Measurements from ENCODE around the gene PLXNA1.

The PLXNA1 gene

GRCh38 chr3:126987129-126987528 is 4.2 kb downstream of the PLXNA1 start:
- no peak for DNase-seq (ENCODE audit: low read depth in 3 of 3)

- no peak for DNase-seq (ENCODE audit: low read depth in 3 of 3)
Measured at GRCh38 chr3:126987596-126987995, 4.7 kb downstream of the PLXNA1 start.

DNA sequence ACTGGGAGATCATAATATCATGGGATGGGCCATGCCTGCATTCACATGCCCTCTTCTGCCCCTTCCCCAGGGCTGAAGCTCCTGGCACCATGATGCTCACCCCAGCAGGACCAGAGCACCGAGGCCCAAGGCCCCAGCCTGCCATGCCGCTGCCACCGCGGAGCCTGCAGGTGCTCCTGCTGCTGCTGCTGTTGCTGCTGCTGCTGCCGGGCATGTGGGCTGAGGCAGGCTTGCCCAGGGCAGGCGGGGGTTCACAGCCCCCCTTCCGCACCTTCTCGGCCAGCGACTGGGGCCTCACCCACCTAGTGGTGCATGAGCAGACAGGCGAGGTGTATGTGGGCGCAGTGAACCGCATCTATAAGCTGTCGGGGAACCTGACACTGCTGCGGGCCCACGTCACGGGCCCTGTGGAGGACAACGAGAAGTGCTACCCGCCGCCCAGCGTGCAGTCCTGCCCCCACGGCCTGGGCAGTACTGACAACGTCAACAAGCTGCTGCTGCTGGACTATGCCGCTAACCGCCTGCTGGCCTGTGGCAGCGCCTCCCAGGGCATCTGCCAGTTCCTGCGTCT is 5.6 kb downstream of the PLXNA1 start:
- DNase-seq (ENCODE audit: low read depth in 3 of 3) = no peak

GRCh38 chr3:126989316-126990023 is 6.6 kb downstream of the PLXNA1 start:
- no peak for DNase-seq (ENCODE audit: low read depth in 3 of 3)

DNA sequence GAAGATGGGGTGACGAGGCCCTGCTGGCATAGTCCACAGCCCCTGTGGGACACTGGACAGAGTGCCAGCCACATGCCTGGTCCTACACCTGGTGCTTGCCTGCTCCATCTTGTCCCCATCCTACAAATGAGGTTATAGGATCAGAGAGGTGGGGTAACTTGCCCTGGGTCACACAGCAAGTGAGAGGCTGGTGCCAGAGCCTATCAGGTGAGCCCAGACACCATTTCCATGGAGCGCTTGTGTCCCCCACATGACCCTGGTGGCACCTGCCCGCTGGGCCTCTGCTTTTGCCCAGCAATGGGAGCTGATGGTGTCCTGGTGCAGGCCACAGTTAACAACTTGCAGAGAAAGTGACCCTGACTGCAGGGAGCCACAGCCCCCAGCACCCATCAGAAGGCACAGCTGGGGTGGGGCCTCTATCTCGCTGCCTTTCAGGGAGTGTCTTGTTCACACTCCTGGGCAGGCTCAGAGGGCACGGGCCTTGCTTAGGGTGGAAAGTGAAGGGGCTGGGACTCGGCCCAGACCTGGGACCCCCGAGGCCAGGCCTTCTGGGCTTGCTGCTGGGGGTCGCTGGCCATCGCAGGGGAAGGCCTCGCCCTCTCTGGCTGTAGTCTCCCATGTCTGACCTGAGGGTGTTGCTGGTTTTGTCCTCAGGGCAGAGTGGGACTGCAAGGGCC is 7.2 kb downstream of the PLXNA1 start:
- DNase-seq (ENCODE audit: low read depth in 3 of 3) = no peak

- DNase-seq (ENCODE audit: low read depth in 3 of 3) = no peak
Measured at GRCh38 chr3:126990890-126991289, 8.0 kb downstream of the PLXNA1 start.

GRCh38 chr3:126991366-126992200 is 8.7 kb downstream of the PLXNA1 start:
- no peak for DNase-seq (ENCODE audit: low read depth in 3 of 3)

GRCh38 chr3:126992216-126992615 is 9.3 kb downstream of the PLXNA1 start:
- DNase-seq (ENCODE audit: low read depth in 3 of 3) = no peak

GRCh38 chr3:126992776-126993175 is 9.9 kb downstream of the PLXNA1 start:
- no peak for DNase-seq (ENCODE audit: low read depth in 3 of 3)

DNA sequence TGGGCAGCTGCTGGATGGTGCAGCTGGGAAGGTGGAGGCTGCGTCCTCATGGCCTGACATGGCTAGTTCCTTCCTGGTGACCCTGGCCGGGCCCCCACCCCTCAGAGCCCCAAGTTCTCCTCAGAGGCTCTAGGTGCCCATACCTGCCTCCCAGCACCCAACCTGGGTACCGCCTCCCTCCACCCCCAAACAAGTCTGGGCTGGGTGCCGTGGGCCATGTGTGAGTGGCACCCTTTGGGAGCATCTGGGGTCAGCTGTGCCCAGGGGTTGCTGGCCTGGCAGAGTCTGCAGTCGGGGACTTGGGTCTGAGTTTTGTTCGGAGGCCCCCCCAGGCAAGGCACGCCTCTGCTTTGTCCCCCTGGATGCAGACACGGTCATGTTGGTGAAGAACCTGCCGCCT is 10.5 kb downstream of the PLXNA1 start:
- DNase-seq (ENCODE audit: low read depth in 3 of 3) = no peak

GRCh38 chr3:126994661-126995245 is 11.8 kb downstream of the PLXNA1 start:
- no peak for DNase-seq (ENCODE audit: low read depth in 3 of 3)

DNA sequence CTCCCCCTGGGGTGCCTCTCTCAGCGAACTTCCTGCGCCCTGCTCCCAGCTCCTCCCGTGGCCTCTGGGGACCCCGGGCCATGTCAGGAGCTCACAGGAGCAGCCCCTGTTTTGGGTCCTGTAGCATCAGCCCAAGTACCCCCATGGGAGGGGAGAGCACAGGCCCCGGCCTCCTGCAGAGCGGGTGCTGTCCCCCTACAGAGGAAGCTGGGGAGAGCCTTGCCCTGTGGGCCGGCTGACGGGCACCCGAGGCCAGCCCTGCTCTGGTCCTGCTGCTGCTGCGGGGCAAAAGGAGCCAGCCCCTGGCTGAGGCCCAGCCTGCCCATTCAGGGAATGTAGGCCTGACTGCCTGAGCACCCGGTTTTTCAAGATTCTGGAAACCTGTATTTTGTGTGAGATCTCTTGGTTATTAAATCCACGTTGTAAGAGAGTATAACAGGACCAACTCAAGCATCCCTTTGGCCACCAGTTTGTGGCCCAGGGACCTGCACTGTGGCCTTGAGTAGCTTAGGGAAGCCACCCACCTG is 12.4 kb downstream of the PLXNA1 start:
- no peak for DNase-seq (ENCODE audit: low read depth in 3 of 3)

GRCh38 chr3:126995926-126996512 is 13.1 kb downstream of the PLXNA1 start:
- DNase-seq (ENCODE audit: low read depth in 3 of 3) = no peak

- no peak for DNase-seq (ENCODE audit: low read depth in 3 of 3)
Measured at GRCh38 chr3:126996905-126997304, 14.0 kb downstream of the PLXNA1 start.

GRCh38 chr3:126997455-126998038 is 14.6 kb downstream of the PLXNA1 start:
- DNase-seq (ENCODE audit: low read depth in 3 of 3) = no peak

GRCh38 chr3:126998320-126998719 is 15.4 kb downstream of the PLXNA1 start:
- DNase-seq (ENCODE audit: low read depth in 3 of 3) = no peak

- DNase-seq (ENCODE audit: low read depth in 3 of 3) = no peak
Measured at GRCh38 chr3:126998728-126999127, 15.8 kb downstream of the PLXNA1 start.

- no peak for DNase-seq (ENCODE audit: low read depth in 3 of 3)
Measured at GRCh38 chr3:126999383-126999782, 16.5 kb downstream of the PLXNA1 start.

DNA sequence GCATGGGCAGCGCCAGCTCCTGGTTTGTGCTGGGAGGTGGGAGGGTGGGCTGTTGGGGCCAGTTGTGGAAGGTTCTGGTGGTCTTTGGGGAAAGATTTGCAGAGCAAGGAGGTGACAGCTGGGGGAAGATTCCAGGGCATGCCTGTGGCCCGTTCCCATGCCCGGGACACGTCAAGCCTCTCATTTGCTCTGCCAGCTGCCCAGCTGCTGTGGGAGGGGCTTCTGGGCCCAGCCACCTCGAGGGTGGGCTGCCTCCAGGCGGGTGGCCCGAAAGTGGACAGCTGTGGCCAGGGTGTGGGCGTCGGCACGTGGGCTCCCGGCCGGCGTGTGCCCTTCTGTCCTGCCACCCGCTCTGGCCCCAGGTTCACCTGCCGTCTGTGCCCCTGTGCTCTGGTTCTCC is 17.2 kb downstream of the PLXNA1 start:
- no peak for DNase-seq (ENCODE audit: low read depth in 3 of 3)

DNA sequence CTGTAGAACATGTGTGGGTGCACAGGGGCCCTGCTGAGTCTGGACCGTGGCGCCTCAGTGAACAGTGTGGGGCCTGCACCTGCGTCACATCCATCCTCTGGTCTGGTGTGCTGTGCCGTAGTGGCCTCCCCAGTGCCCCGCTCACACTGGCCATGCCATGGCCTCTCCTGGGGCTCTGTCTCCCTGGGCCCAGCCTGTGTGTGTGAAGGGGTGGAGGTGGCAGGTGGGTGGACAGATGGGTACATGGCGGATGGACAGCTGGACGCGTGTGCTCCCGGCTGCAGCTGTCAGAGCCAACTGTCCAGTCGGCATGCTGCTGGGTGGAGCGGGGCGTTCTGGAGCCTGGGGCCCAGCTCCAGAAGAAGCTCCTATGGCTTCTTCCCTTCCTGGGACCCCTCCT is 17.8 kb downstream of the PLXNA1 start:
- no peak for DNase-seq (ENCODE audit: low read depth in 3 of 3)

Data from stimulated activated CD4-positive, alpha-beta T cell treated with anti-CD3 and anti-CD28 coated beads, TNF-alpha, amount 100 ng/mL, for 24 hours (primary cell).